Right lobe of liver (tissue), 4 donors: ENCODE data around the gene ATG7.

ENCODE experiments used
- CTCF ChIP-seq, 4 donors: fragments of 200-600 bp in 3 of 4; fragments of 450-650 bp in 1 of 4; IDR thresholded peaks; one replicate each; pipeline versions ENCODE4 v1.5.1 to v1.8.0; 2016 to 2022; ENCODE audit warnings: antibody characterized with exemption in 4 of 4, mild to moderate bottlenecking in 2 of 4
- POLR2A ChIP-seq: fragments of 450-650 bp; IDR thresholded peaks from one replicate; pipeline ENCODE4 v1.6.1; 2017; ENCODE audit warnings: antibody characterized with exemption, mild to moderate bottlenecking
- donor health status: DM: no; HTN: no; CAD: no.
- donor health status: DM: no; HTN: no; CAD: no.
- donor health status: DM: no; HTN: yes; CAD: no.

GRCh38 chr3:11254876-11255275, 17.3 kb upstream of the ATG7 start:
- TF ChIP-seq CTCF (IDR thresholded peaks at IDR 0.05) (no peak), POLR2A (no peak)
